NCI-H1105 treated with DMSO at 0.1 percent for 48 hours (cell line): Measurements from ENCODE around the gene PER3.
"Not testable (repeated sequence)": the region's sequence is repeated elsewhere in the genome, so short reads cannot be mapped to it uniquely, and the experiment has no call there.

Experiments used
- DNase-seq: peaks from one replicate; lab custom pipeline; 2025; lab: John Stamatoyannopoulos, UW

The PER3 gene

DNA sequence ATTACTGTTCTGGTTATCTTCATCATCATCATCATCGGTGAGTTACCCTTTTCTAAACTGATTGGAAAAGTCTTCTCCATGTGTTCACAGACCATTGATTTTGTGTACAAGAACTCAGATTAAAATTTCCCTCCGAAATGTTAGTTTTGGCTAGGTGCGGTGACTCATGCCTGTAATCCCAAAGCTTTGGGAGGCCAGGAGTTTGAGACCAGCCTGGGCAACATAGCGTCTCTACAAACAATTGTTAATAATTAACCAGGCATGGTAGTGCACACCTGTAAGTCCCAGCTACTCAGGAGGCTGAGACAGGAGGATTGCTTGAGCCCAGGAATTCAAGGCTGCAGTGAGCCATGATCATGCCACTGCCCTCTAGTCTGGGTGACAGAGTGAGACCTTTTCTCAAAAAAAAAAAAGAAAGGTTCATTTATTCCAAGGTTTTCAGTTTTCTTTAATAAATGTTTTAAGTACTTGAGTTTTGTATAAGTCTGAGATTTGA, 5.9 kb upstream of the PER3 start:
- no peak for DNase-seq

DNA sequence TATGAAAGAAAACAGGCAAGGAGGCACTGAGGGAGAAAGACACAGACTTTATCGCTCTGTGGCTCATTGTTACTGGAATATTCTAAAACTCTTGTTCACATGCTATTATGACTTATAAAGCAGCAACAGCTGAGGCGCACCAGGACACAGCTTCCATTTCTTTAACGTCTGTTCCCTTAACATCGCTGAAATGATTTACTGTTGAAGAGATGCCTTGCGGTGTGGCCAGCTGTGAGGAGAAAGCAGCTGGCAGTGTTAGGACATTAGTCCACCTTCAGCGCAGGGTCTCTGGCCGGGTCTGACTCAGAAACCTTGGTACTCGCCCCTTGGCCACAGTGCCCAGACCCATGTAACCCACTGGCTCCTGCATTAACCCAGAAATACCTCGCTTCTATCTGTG, 3.1 kb upstream of the PER3 start:
- no peak for DNase-seq

DNA sequence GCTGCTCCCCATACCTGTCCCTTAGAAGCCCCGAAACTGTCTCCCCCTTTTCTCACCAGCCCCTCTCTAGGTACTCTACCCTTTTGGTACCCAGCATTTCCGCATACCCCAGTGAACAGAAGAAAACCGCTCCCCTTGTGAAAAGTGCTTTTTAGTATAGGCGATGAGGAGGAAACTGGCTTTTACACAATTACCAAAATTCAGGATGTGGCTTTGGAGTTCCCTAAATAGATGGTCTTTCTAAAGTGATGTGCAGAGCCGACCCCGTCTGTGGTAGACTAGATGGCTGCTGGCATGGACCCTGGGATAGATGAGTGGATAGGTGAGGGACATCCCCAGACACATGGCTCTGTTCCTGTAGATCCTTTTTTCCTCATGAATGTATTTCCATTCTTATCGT, 2.6 kb upstream of the PER3 start:
- no peak for DNase-seq

DNA sequence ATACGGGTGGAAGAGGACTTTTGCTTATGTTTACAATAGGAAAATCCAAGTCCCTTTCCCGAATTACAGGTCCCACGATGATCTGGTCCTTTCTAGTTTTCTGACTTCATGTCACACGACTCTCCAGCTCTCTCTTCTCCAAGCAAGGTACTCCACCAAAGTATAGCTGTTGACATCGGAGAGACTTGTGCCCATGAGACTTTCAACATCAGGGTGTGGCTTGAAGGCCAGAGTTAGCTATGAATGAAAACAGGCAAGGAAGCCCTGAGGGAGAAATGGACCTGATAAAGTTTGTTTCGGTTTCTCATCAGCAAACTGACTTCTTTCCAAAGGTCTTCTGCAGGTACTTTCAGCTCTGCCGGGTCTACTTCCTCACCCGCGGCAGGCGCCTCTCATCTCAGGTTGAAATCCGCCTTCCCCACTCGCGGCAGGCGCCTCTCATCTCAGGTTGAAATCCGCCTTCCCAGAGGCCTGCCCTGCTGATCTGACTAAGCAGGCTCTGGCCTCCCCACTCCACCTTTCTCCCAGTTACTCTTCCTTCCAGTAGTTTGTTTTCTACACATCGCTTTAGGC, 2.1 kb upstream of the PER3 start:
- DNase-seq: no peak

DNA sequence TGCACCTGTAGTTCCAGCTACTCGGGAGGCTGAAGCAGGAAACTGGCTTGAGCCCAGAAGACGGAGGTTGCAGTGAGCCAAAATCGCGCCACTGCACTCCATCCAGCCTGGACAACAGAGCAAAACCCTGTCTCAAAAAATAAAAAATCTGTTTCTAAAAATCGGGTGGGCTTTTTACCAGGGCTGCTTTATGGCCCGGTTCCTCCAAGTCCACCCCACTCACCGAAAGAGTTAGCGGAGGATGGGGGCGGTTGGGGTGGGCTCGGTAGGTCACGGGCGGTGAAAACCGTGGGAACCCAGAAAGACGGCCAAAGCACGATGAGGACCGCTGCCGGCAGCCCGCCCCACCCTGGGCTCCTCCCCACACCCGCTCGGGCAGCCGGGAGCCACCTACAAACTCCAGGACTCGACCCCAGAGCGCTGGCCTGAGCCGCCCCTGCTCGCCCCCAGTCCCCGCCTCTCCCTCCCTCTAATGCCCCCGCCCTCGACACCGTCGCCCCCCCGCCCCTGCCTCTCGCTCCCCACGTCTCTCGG, 846 bp upstream of the PER3 start:
- peak; percentile 56 for DNase-seq

DNA sequence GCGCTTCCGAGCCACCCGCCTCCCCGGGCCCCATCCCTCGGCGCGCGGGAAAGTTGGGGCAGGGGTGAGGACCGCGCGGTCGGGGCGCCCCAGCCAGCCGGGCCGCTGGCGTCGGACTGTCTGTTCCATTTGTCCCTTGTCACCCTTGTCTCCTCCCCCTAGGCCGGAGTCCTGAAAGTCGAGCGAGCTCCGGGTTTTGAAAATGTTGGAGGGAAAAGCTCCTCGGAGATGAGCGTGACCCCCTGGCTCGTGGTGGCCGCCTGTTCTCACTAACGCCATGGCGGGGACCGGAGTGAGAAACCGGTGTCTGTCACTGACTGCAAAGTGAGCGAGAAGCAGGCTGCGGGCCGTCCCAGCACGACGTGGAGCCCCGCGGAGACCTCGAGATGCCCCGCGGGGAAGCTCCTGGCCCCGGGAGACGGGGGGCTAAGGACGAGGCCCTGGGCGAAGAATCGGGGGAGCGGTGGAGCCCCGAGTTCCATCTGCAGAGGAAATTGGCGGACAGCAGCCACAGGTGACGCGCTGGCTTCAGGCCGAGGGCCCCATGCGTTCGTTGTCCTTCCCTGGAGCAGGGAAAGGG, 491 bp downstream of the PER3 start:
- no peak for DNase-seq

DNA sequence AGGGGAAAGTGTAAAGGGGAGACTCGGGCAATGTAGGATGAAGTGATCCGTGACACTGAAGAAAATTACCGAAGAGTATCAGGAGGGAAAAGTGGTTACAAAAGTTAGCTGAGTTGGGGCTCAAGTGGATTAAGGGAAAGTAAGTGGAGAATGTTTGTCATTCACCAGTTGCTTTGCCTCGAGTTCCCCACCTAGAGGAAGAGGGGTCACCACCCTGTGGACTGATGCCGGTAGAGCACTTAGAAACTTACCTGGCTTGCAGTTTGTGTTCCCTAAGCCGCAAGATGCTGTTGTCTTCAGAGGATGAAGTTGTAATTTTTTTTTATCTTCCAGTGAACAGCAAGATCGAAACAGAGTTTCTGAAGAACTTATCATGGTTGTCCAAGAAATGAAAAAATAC, 1.0 kb downstream of the PER3 start:
- DNase-seq: no peak

DNA sequence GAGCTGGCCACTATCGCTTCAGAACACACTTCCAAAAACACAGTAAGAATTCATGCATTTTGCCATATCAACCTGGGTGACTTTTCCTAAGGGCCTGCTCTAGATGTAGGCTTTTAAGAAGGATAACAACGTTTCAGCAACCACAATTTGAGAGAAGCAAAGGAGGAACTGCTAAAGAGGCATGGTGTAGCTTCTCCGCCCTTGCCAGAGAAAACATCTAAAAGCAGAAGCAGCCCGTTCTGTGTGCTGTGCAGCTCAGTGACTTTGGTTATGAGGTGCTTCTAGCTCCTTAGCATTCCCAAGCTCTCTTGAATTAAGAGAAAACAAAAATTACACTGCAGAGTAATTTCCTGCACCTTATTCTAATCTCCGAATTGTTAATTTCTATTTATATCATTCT, 2.7 kb downstream of the PER3 start:
- DNase-seq: no peak

DNA sequence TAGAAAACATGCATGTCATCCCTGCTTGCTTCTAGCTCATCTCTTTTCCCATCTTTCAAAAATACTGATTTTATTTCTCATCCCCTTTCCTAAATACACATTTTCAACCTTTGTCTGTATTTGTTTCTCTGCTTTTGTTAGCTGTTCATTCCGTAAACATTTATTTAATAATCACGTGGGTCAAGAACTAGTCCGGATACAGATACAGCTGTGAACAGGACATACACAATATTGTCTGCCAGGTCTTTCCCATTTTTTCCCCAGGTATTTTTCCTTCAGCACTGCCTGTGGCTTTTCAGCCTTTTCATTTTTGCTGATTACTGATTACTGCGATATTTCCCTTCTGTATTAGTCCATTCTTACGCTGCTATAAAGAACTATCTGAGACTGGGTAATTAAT, 5.7 kb downstream of the PER3 start:
- DNase-seq: no peak

DNA sequence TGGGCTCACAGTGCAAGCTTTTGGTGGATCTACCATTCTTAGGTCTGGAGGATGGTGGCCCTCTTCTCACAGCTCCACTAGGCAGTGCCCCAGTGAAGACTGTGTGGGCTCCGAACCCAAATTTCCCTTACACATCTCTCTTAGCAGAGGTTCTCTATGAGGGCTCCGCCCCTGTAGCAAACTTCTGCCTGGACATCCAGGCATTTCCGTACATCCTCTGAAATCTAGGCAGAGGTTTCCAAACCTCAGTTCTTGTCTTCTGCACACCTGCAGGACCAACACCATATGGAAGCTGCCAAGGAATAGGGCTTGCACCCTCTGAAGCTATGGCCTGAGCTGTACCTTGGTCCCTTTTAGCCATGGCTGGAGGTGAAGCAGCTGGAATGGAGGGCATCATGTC, 6.9 kb downstream of the PER3 start:
- DNase-seq: not testable (repeated sequence)

DNA sequence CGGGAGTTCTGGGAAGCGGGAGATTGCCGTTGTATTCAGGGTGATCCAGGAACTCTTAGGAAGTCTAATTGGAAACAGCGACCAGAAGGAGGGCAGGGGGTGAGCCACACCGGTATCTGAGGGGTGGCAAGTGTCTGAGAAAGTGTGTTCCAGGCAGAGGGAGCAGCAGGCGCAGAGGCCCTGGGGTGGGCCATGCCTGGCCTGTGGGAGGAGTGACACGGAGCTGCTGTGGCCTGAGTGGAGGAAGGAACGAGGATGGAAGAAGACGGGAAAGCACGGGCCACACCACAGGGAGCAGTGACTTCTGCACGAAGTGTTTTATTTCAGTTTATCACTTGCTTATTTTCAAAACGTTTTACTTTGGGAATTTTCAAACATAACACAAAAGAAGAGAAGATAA, 11.3 kb downstream of the PER3 start:
- no peak for DNase-seq

DNA sequence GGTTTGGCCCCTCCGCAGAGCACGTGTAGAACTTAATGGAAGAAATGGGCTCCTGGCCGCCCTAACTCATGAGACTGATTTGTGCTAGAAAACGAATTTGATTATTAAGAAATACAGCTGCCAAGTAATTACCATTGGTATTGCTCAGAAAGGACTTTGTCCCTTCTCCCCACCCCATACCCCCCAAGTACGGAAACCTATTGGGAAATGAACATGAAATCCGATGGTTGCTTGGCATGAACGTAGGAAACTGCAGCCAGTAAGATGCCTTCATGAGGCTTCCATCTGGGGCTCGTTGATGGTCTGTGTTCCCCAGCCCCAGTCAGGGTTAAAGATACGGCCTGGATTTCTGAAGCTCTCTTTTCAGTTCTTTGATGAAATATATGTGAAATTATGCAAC, 21.4 kb downstream of the PER3 start:
- DNase-seq: no peak

DNA sequence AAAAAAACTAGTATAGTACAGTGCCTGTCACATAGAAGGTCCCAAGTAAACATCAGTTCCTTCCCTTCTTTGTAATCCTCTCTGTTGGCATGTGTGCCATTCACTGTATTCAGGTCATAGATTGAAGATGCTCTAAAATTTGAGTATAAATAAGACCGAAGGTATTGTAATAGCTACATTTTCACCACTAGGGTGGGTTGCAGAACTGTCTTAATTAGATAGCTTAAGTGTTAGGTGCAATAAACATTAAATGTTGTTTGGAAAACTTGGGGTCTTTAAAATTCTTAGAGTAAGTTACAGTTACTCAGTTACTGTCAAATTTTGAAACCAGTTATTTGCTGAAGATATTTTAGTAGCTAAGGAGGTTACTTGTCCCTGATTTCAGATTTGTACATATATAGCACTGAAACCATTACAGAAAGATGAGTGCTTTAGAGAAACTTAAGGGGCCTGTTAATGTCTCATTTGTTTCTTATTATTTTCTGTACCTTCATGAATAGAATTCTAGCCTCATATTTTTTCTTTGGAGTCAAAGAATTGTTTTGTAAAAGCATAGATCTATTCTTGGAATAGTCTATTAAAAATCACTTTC, 24.3 kb downstream of the PER3 start:
- DNase-seq: peak; percentile 55

DNA sequence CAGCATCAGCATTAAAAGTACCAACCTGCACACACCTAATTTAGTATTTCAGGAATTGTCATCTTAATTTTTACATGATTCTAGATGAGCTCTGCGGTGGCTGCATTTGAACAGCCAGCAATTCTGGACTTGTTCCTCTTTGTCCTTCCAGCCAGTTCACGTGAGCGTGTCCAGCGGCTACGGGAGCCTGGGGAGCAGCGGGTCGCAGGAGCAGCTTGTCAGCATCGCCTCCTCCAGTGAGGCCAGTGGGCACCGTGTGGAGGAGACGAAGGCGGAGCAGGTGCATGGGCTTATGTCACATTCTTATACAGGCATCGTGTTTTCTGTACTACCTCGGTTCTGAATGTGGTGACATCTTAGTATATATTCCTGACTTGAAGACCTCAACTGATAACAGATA, 25.7 kb downstream of the PER3 start:
- DNase-seq: no peak

DNA sequence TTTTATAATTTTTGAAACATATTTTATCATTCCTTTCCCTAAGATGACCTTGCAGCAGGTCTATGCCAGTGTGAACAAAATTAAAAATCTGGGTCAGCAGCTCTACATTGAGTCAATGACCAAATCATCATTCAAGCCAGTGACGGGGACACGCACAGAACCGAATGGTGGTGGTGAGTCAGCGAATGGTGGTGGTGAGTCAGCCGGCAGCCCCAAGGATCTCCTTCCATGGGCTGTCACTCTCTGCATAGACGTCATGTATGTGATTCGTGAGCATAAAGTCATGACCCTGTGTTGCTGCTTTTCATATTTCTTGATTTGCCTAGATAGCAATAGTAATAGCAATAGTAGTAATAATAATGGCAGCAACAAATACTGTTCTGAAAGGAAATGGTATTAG, 26.3 kb downstream of the PER3 start:
- DNase-seq: no peak

DNA sequence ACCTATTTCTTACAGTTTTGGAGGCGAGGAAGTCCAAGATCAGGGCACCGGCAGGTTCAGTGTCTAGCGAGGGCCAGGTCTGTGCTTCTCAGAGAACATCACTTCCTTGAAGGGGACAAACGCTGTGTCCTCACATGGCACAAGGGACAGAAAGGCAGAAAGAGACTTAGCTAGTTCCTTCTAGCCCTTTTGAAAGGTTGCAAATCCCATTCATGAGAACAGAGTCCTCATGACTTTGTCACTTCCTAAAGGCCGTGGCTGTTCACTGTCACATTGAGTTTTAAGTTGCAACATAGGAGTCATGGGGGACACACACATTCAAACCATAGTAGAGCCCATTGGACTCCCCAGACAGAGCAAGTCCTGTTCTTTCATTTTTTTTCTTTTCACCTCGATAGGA, 27.4 kb downstream of the PER3 start:
- DNase-seq: no peak

DNA sequence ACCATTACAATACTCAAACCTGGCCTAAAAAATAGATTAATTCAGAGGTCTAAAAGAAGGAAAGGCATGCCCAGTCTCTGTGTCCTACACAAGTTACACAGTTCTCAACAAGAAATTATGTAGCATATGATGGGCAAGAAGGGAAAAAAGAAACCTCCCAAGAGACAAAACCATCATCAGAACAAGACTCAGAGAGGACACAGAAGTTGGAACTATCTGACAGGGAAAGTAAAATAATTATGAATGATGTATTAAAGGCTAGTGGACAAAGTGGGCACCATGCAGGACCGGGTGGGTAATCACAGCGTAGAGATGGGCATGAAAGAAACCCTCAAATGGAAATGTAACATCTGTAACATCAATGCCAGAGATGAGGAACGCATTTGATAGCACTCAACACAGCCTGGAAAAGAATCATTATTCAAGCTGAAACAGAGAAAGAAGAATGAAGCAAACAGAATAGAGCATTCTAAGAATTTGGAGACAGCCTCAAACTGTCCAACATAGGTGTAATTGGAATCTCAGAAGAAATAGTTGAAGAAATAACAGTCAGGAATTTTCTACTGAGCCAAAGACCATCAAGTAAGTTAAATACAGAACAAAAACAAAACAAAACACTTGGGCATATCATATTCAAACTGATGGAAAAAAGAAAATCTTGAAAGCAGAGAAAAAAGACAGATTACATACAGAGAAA, 29.7 kb downstream of the PER3 start:
- no peak for DNase-seq

DNA sequence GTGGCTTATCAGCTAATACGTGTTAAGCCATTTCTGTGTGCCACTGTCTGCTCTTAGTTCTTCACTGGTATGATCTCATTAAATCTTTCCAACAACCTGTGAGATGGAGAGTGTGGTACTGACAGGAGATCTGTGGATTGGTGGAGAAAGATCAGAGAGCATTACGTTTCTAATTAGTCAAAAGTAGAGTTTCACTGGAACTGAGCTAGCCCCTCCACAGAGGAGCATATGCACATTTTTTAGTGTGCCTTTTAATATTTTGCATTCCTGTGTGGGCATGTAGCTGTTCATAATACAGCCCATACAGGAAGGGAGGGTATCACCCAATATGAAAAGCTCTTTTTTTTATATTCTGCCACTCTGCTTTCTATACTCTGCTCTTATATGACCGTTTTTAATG, 37.2 kb downstream of the PER3 start:
- DNase-seq: no peak

DNA sequence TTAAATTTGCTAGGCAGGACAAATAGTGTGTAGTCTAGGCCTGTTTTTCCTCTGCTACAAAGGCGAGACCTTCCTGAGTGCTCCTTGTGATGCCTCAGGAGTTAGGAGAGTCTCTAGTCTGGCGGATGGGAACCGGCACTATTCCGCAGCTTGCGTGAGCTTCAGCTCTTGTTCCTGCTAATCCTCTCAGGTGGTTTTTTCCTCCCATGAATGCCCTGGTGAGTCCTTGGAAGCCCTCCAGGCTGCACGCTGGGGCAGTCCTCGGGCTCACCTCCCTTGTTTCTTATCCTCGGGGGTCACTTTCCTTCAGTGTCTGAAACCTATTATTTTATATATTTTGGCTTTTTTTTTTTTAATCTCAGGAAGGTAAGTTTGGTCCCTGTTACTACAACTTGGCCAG, 40.6 kb downstream of the PER3 start:
- no peak for DNase-seq

DNA sequence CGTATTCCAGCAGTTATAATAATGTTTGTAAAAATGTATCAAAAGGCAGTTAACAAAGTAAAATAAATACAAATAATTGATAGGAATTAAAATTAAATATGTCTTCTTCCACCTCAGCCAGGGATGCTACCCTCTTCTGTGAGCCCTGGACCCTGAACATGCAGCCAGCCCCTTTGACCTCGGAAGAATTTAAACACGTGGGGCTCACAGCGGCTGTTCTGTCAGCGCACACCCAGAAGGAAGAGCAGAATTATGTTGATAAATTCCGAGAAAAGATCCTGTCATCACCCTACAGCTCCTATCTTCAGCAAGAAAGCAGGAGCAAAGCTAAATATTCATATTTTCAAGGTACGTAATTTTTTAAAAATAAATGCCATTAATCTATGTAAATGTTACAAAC, 42.3 kb downstream of the PER3 start:
- no peak for DNase-seq

DNA sequence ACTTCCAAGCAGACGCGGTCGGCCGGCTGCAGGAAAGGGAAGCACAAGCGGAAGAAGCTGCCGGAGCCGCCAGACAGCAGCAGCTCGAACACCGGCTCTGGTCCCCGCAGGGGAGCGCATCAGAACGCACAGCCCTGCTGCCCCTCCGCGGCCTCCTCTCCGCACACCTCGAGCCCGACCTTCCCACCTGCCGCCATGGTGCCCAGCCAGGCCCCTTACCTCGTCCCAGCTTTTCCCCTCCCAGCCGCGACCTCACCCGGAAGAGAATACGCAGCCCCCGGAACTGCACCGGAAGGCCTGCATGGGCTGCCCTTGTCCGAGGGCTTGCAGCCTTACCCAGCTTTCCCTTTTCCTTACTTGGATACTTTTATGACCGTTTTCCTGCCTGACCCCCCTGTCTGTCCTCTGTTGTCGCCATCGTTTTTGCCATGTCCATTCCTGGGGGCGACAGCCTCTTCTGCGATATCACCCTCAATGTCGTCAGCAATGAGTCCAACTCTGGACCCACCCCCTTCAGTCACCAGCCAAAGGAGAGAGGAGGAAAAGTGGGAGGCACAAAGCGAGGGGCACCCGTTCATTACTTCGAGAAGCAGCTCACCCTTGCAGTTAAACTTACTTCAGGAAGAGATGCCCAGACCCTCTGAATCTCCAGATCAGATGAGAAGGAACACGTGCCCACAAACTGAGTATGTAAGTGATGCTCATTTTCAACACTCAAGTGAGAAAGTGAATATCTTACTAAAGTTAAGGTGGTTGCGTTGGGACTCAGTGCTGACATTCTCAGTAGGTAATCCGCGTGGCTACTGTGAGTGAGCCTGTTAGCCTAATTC, 43.2 kb downstream of the PER3 start:
- DNase-seq: no peak

DNA sequence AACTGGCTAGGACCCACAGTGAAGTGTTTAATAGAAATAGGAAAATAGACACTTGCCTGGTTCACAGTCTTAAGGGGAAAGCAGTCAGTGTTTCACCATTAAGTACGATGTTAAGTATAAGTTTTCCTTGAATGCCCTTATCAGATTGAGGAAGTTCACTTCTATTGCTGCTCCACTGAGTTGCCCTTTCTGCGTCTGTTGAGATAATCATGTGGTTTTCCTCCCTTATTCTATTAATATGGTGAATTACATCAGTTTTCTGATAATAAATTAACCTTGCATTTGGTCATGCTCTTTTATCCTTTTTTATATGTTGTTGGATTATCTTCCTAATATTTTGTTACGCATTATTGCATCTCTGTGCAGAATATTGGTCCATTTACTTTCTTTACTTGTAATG, 47.4 kb downstream of the PER3 start:
- no peak for DNase-seq
